HFFc6 (cell line): ENCODE results near the gene MSI2. TPM values are rescaled to one million over a fixed set of nuclear protein-coding genes. Genes with fewer than 3 reads are reported as not detected.

Source experiments
- DNase-seq: peaks from one replicate; pipeline ENCODE4 v3.0.0-alpha.2; 2018
- H3K27ac Mint-ChIP-seq: 2 replicates; pipeline ENCODE4 v1.8.0; 2020; ENCODE audit warnings: mild to moderate bottlenecking, mixed read lengths
- H3K27me3 Mint-ChIP-seq: 2 replicates; pipeline ENCODE4 v1.8.0; 2021; ENCODE audit warnings: mild to moderate bottlenecking, moderate library complexity, mixed read lengths; ENCODE audit not compliant: insufficient read depth
- H3K36me3 Mint-ChIP-seq: 2 replicates; pipeline ENCODE4 v1.8.0; 2021; ENCODE audit warnings: low read depth, mixed read lengths
- H3K4me1 Mint-ChIP-seq: 2 replicates; pipeline ENCODE4 v1.8.0; 2020; ENCODE audit warnings: low read depth, mixed read lengths
- H3K4me3 Mint-ChIP-seq: 2 replicates; pipeline ENCODE4 v1.8.0; 2020; ENCODE audit warnings: mild to moderate bottlenecking, moderate library complexity, mixed read lengths
- H3K9me3 Mint-ChIP-seq: 2 replicates; pipeline ENCODE4 v1.8.0; 2020; ENCODE audit warnings: mild to moderate bottlenecking, mixed read lengths
- total RNA-seq, 6 experiments: library from RNA; stranded (reverse); fragmentation: NEBNext Ultra II Directional; extraction: Animal tissue kit (Norgen Biotek cat#: 25700); gene quantifications; 2 replicates in 1 of 6; 3 replicates in 5 of 6; pipeline ENCODE4 v1.2.3, GENCODE V29; 2021
- TF ChIP-seq, protein P1 (sequence below): fragments of 200-600 bp; sonication (generic); IDR thresholded peaks from 2 replicates; pipeline ENCODE4 v1.5.0; 2021; ENCODE audit warnings: antibody characterized with exemption, mild to moderate bottlenecking

Gene MSI2
- total RNA-seq, 6 experiments from 2014 or later, result 53.5 to 71.7 (median 55.0) TPM

DNA sequence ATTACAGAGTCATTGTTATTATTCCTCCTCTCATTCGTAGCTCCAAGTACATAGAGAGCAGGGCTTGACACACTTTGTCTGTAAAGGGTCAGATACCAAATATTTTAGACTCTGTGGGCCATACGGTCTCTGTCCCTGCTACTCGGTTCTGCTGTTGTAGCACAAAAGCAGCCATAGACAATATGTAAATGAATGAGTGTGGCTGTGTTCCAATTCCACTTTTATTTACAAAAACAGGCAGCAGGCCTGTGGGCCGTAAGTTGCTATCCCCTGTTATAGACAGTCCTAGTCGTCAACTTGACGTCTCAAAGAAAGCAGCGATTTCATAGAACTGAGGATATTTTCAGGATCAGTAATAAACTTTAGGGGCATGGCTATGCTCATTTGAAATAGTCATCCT is 161.6 kb downstream of the MSI2 start:
- Mint-ChIP-seq H3K9me3 (no peaks in the 10 kb centered on the region), H3K27me3 (no peaks in the 10 kb centered on the region; the same call in 1 of the 2 replicates), H3K36me3 (peaks cover 20% of the 10 kb centered on the region; the same call in 1 of the 2 replicates), H3K4me1 (peaks cover 29% of the 10 kb centered on the region), H3K4me3 (no peak overlapping the region), H3K27ac (no peak overlapping the region)
- no peak for DNase-seq
- TF ChIP-seq, protein P1, sequence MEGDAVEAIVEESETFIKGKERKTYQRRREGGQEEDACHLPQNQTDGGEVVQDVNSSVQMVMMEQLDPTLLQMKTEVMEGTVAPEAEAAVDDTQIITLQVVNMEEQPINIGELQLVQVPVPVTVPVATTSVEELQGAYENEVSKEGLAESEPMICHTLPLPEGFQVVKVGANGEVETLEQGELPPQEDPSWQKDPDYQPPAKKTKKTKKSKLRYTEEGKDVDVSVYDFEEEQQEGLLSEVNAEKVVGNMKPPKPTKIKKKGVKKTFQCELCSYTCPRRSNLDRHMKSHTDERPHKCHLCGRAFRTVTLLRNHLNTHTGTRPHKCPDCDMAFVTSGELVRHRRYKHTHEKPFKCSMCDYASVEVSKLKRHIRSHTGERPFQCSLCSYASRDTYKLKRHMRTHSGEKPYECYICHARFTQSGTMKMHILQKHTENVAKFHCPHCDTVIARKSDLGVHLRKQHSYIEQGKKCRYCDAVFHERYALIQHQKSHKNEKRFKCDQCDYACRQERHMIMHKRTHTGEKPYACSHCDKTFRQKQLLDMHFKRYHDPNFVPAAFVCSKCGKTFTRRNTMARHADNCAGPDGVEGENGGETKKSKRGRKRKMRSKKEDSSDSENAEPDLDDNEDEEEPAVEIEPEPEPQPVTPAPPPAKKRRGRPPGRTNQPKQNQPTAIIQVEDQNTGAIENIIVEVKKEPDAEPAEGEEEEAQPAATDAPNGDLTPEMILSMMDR, result no peak

DNA sequence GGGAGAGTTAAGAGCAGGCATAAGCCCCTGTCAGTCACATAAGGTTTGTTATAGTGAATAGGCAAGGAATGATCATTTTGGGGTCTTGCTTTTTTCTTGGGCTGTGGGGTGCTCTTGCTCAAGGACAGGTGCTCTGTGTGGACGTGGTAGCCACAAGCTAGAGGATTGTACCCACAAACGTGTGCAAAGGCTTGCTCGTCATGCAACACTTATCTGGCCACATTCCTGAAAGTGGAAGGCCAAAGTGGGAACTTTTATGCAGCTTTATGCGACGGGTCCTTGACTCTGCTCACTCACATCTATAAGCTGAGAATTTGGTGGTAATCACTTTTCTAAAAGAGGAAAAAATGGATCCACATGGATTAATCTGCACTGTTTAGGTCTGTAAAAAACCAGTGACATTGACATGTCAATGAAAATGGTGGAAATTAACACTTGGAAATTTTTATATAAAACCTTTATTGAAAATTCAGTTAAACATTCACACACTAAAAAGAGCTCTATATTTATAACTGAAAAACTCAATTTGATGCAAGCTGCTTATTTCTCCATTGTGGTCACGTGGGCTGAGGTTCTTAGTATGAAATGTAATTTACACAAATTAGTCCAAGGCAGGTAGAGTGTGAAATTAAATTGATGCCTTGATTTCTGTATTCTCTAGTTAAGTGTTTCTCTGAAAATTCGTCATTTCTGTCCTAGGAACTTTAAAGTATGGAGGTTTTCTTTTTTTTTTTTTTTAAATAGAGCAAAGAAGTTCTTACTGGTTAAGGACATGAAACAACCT is 162.3 kb downstream of the MSI2 start:
- no peaks in the 10 kb centered on the region; the same call in none of the 2 replicates for H3K27me3 Mint-ChIP-seq
- H3K4me3 Mint-ChIP-seq, result no peak overlapping the region
- peaks cover 36% of the 10 kb centered on the region for H3K4me1 Mint-ChIP-seq
- H3K36me3 Mint-ChIP-seq, result peaks cover 19% of the 10 kb centered on the region; the same call in 1 of the 2 replicates
- no peak overlapping the region for H3K27ac Mint-ChIP-seq
- TF ChIP-seq, protein P1, result no peak
- no peaks in the 10 kb centered on the region for H3K9me3 Mint-ChIP-seq
- no peak for DNase-seq

DNA sequence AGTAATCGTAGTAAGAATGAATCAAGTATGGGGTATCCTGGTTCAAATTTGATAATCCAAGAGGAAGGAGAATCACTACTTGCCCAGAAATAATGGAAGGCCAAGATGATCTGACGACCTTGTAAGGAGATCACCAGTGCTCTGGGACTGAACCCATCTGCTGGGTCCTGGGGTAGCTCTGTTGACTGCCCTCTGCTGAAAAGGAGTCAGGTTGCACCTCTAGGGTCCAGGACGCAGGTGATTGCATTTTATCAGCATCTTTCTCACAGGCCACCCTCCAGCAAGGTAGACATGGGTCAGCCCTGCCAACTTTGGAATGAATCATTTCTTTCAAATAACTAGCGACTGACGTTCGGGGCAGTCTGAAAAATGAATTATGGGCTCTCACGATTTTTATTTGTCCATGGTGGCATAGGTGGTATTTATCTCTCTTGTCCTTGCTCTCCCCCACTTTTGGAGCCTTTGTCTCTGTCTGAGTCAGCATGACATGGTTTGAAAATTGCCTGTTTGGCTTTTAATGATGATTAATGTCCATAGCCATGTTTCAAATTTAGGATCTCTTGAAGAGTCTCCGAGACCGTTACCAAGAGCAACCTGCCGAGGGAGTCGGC is 163.7 kb downstream of the MSI2 start:
- no peak for DNase-seq
- no peaks in the 10 kb centered on the region for H3K9me3 Mint-ChIP-seq
- TF ChIP-seq, protein P1, result no peak
- H3K36me3 Mint-ChIP-seq, result peaks cover 14% of the 10 kb centered on the region
- no peak overlapping the region for H3K27ac Mint-ChIP-seq
- H3K4me3 Mint-ChIP-seq, result no peak overlapping the region
- H3K4me1 Mint-ChIP-seq, result peaks cover 50% of the 10 kb centered on the region
- H3K27me3 Mint-ChIP-seq, result no peaks in the 10 kb centered on the region; the same call in none of the 2 replicates

DNA sequence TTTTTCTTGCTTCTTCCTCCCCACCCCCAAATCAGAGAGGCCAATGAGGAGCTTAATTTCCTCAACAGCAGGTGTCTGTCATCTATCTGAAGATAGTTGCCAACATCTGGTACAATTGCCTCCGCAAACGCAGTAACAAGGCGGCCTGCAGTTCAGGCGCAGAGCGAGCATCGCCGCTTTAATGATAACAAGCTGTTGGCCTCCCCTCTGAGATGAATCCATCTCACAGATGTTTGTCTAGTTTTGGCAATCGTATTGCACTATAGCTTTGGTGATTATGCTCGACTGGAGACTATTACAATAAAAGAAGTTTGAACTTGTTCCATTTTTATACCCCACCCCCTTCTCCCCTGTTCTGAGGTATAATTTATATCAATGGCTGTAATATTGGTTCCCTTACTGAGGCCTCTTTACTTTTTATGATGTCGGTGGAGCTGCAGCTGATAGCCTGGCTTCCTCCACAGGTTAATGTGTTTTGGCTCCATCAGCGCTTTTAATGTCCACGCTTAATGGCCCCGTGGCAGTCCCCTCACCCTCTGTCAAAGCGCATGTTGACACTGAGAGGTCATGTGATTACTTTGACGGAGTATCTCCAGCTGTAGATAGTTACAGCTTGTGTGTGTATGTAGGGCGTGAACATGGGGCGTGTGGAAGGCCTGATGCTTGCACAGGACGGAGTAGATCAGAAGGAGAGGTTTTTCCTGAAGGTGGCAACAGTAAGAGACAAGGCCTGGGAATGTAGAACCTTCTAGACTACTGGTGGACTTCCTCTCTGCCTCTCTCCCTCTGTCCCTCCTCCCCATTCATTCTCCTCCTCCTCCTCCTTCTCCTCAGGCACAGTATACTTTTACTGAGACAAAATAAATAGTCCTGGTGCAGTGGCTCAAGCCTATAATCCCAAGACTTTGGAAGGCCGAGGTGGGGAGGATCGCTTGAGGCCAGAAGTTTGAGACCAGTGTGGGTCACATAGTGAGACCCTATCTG is 164.7 kb downstream of the MSI2 start:
- Mint-ChIP-seq H3K36me3 (peaks cover 14% of the 10 kb centered on the region), H3K27me3 (no peaks in the 10 kb centered on the region; the same call in none of the 2 replicates), H3K9me3 (no peaks in the 10 kb centered on the region), H3K4me3 (no peak overlapping the region), H3K27ac (no peak overlapping the region), H3K4me1 (peaks cover 54% of the 10 kb centered on the region)
- DNase-seq, result no peak
- TF ChIP-seq, protein P1, result no peak

DNA sequence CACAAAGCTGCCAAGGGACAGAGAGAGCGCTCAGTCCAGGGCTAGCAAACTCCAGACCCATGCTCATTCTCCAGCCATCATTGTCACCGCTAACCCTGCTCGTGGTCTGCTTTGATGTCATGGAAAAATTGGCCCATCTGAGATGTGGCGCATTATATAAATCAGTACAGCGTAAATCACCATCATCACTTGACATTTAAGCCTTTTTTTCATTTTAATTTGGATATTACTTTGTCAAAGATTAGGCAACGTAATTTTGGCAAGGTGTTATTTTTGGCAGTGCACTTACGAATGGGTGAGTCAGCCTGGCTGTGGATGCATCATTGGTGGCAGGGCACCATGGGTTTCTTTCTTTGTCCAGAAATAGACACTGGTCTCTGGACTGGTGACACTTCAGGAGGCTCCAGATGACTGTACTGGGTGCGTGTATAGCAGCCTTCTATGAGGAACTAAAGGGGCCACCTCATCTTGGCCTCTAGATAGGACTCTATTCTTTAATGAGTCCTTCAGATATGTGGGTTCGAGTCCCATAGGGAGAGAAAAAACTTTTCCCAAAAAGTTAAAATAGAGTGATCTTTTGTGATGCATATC is 166.3 kb downstream of the MSI2 start:
- DNase-seq, result peak; percentile 86
- peak overlapping the region; percentile 32 for H3K27ac Mint-ChIP-seq

More for the DNA sequence above, 166.3 kb downstream of the MSI2 start:
- TF ChIP-seq, protein P1, result no peak
- Mint-ChIP-seq H3K9me3 (no peaks in the 10 kb centered on the region), H3K36me3 (peaks cover 14% of the 10 kb centered on the region), H3K4me1 (peaks cover 58% of the 10 kb centered on the region), H3K4me3 (peak overlapping the region; percentile 20; the same call in 1 of the 2 replicates), H3K27me3 (no peaks in the 10 kb centered on the region; the same call in none of the 2 replicates)
